H1 (cell line): ENCODE data around the gene CNTN3. TPM values are rescaled to one million over a fixed set of nuclear protein-coding genes. Genes with fewer than 3 reads are reported as not detected.

ENCODE experiments used
- CTCF ChIA-PET: fragments of 300-600 bp; sonication (Branson Sonifier 250); formaldehyde crosslinking; loops from one replicate; lab custom pipeline; 2021; ENCODE audit not compliant: partially characterized antibody; lab: Charles Lee
- POLR2A ChIA-PET: fragments of 300-600 bp; sonication (Branson Sonifier 250); formaldehyde crosslinking; loops from one replicate; lab custom pipeline; 2021; ENCODE audit warnings: inconsistent platforms; ENCODE audit not compliant: partially characterized antibody; lab: Charles Lee
- DNase-seq, 2 experiments: peaks; one replicate each; pipeline versions ENCODE4 v3.0.0 to v3.0.0-alpha.2; 2010 to 2022; ENCODE audit warnings: low spot score in 2 of 2, low read depth in 1 of 2, mixed read lengths in 1 of 2
- FAIRE-seq: peaks from 2 replicates; lab custom pipeline; 2011; peaks lifted over from hg19 to GRCh38; lab: Jason Lieb, UNC
- H2AFZ ChIP-seq: 2 replicates; pipeline ENCODE4 v1.8.1; 2012; ENCODE audit warnings: low read length, inconsistent platforms
- H2AK5ac ChIP-seq: 2 replicates; pipeline ENCODE4 v1.6.1; 2013; ENCODE audit warnings: low read depth, low read length
- H2BK120ac ChIP-seq: replicated peaks from 2 replicates; pipeline ENCODE3; 2013; ENCODE audit warnings: low read depth, low read length, inconsistent platforms
- H2BK12ac ChIP-seq: 2 replicates; pipeline ENCODE4 v1.6.1; 2013; ENCODE audit warnings: low read depth, low read length
- H2BK15ac ChIP-seq: 2 replicates; pipeline ENCODE4 v1.6.1; 2013; ENCODE audit warnings: low read length
- H2BK20ac ChIP-seq: 2 replicates; pipeline ENCODE4 v1.6.1; 2013; ENCODE audit warnings: low read length
- H2BK5ac ChIP-seq: 2 replicates; pipeline ENCODE4 v1.6.1; 2013; ENCODE audit warnings: low read depth, low read length
- H3K14ac ChIP-seq: 2 replicates; pipeline ENCODE4 v1.6.1; 2013; ENCODE audit warnings: inconsistent platforms; ENCODE audit not compliant: insufficient read length
- H3K18ac ChIP-seq: 2 replicates; pipeline ENCODE4 v1.6.1; 2013; ENCODE audit warnings: low read length; ENCODE audit errors: extremely low read depth
- H3K23ac ChIP-seq: 2 replicates; pipeline ENCODE4 v1.6.1; 2013; ENCODE audit warnings: inconsistent platforms; ENCODE audit not compliant: insufficient read length
- H3K23me2 ChIP-seq: 2 replicates; pipeline ENCODE4 v1.6.1; 2013; ENCODE audit warnings: low read depth, low read length
- H3K27ac ChIP-seq: 2 replicates; pipeline ENCODE4 v1.6.1; 2011; ENCODE audit warnings: low read depth, low read length, inconsistent platforms
- H3K27me3 ChIP-seq, 4 experiments: replicated peaks in 1 of 4; 1 replicate in 1 of 4; 2 replicates in 3 of 4; pipeline versions ENCODE4 v1.6.1 to v1.8.1; 2011 to 2013; ENCODE audit warnings: low read length in 3 of 4, mild to moderate bottlenecking in 3 of 4, inconsistent platforms in 2 of 4, mixed read lengths in 2 of 4, moderate library complexity in 1 of 4; ENCODE audit not compliant: control insufficient read depth in 3 of 4, insufficient read depth in 3 of 4; ENCODE audit errors: extremely low read depth in 1 of 4
- H3K36me3 ChIP-seq, 4 experiments: 2 replicates each; pipeline versions ENCODE4 v1.6.1 to v1.8.1; 2011 to 2013; ENCODE audit warnings: mild to moderate bottlenecking in 4 of 4, low read length in 3 of 4, moderate library complexity in 2 of 4, control low read depth in 1 of 4, inconsistent platforms in 1 of 4; ENCODE audit not compliant: insufficient read depth in 4 of 4, control insufficient read depth in 2 of 4
- H3K4ac ChIP-seq: replicated peaks from 2 replicates; pipeline ENCODE3; 2013; ENCODE audit warnings: low read length, low read depth, mixed read lengths, inconsistent platforms; ENCODE audit not compliant: insufficient read length
- H3K4me1 ChIP-seq, 4 experiments: replicated peaks in 1 of 4; 1 replicate in 1 of 4; 2 replicates in 3 of 4; pipeline versions ENCODE4 v1.6.1 to v1.8.1; 2011 to 2013; ENCODE audit warnings: low read length in 3 of 4, inconsistent platforms in 2 of 4, mixed read lengths in 1 of 4; ENCODE audit not compliant: insufficient read depth in 4 of 4, control insufficient read depth in 3 of 4
- H3K4me2 ChIP-seq, 2 experiments: 2 replicates each; pipeline versions ENCODE4 v1.6.1 to v1.8.1; 2011 to 2013; ENCODE audit warnings: low read depth in 2 of 2, low read length in 2 of 2, control low read depth in 1 of 2, inconsistent platforms in 1 of 2, mild to moderate bottlenecking in 1 of 2; ENCODE audit not compliant: insufficient read depth in 1 of 2
- H3K4me3 ChIP-seq, 4 experiments: fragments of 200-600, 300-600 bp in 1 of 4; sonication (generic), shearing (Covaris generic), sonication (Bioruptor Twin) in 1 of 4; 2 replicates each; pipeline versions ENCODE4 v1.5.1 to v1.8.1; 2011 to 2016; ENCODE audit warnings: low read length in 4 of 4, low read depth in 3 of 4, control low read depth in 2 of 4, inconsistent platforms in 2 of 4, mild to moderate bottlenecking in 2 of 4, mixed read lengths in 1 of 4, moderate library complexity in 1 of 4; ENCODE audit not compliant: insufficient read depth in 2 of 4; ENCODE audit errors: extremely low read depth in 1 of 4
- H3K56ac ChIP-seq: replicated peaks from 2 replicates; pipeline ENCODE3; 2013; ENCODE audit warnings: low read depth, mild to moderate bottlenecking, mixed read lengths, low read length, inconsistent platforms; ENCODE audit not compliant: insufficient read length
- H3K79me1 ChIP-seq: 2 replicates; pipeline ENCODE4 v1.6.1; 2013; ENCODE audit warnings: low read depth, low read length, control low read depth
- H3K79me2 ChIP-seq, 2 experiments: 2 replicates each; pipeline versions ENCODE4 v1.6.1 to v1.8.1; 2012 to 2013; ENCODE audit warnings: low read length in 2 of 2, mild to moderate bottlenecking in 2 of 2, inconsistent platforms in 1 of 2; ENCODE audit not compliant: insufficient read depth in 2 of 2, control insufficient read depth in 1 of 2
- H3K9ac ChIP-seq, 4 experiments: replicated peaks in 1 of 4; 1 replicate in 1 of 4; 2 replicates in 3 of 4; pipeline versions ENCODE4 v1.6.1 to v1.8.1; 2011 to 2013; ENCODE audit warnings: low read depth in 3 of 4, low read length in 3 of 4, control low read depth in 2 of 4, mild to moderate bottlenecking in 2 of 4, moderate library complexity in 2 of 4, inconsistent platforms in 1 of 4; ENCODE audit errors: extremely low read depth in 1 of 4
- H3K9me3 ChIP-seq, 2 experiments: 2 replicates each; pipeline versions ENCODE4 v1.6.1 to v1.8.1; 2012 to 2013; ENCODE audit warnings: mild to moderate bottlenecking in 2 of 2, moderate library complexity in 2 of 2, control low read depth in 1 of 2, inconsistent platforms in 1 of 2, low read depth in 1 of 2, low read length in 1 of 2, mixed read lengths in 1 of 2; ENCODE audit not compliant: insufficient read depth in 2 of 2
- H4K20me1 ChIP-seq, 2 experiments: replicated peaks in 1 of 2; 2 replicates each; pipeline versions ENCODE3 to v1.8.1; 2011 to 2013; ENCODE audit warnings: inconsistent platforms in 2 of 2, low read length in 2 of 2, mild to moderate bottlenecking in 1 of 2; ENCODE audit not compliant: insufficient read depth in 2 of 2, control insufficient read depth in 1 of 2
- H4K5ac ChIP-seq: 2 replicates; pipeline ENCODE4 v1.6.1; 2013; ENCODE audit warnings: low read length, low read depth, mixed read lengths, inconsistent platforms; ENCODE audit not compliant: insufficient read length
- H4K8ac ChIP-seq: 2 replicates; pipeline ENCODE4 v1.8.0; 2013; ENCODE audit warnings: mild to moderate bottlenecking, moderate library complexity, low read length, inconsistent platforms; ENCODE audit not compliant: insufficient read depth; ENCODE audit errors: extremely low read depth
- H4K91ac ChIP-seq: replicated peaks from 2 replicates; pipeline ENCODE3; 2013; ENCODE audit warnings: low read length, mixed read lengths, inconsistent platforms; ENCODE audit not compliant: insufficient read length
- CEBPB ChIP-seq: IDR thresholded peaks from 2 replicates; pipeline ENCODE4 v1.6.1; 2012; ENCODE audit warnings: low read depth, low read length
- SIRT6 ChIP-seq: IDR thresholded peaks from one replicate; pipeline ENCODE4 v1.7.1; 2012; ENCODE audit warnings: low read length, inconsistent platforms
- WGBS, 2 experiments: shearing (Covaris generic) in 1 of 2; methylation state at CpG; one replicate each; pipeline versions ENCODE4 v1.1.6 to v1.1.7; 2013 to 2015; ENCODE audit warnings: low lambda C conversion rate in 2 of 2, mixed read lengths in 2 of 2, inconsistent platforms in 1 of 2, low coverage in 1 of 2, missing lambda C conversion rate in 1 of 2; ENCODE audit not compliant: insufficient replicate concordance in 2 of 2, insufficient coverage in 1 of 2, insufficient read length in 1 of 2; ENCODE audit errors: extremely low coverage in 1 of 2, missing lambda C conversion rate in 1 of 2; 5-methylcytosine and 5-hydroxymethylcytosine counted together
- polyA plus RNA-seq, 7 experiments: library from polyadenylated mRNA; depleted of rRNA in 3 of 7; stranded (reverse) in 5 of 7; unstranded in 2 of 7; fragments of >200 nt in 5 of 7; fragments of 200-250 nt in 2 of 7; gene quantifications; 1 replicate in 5 of 7; 2 replicates in 1 of 7; 4 replicates in 1 of 7; pipeline versions ENCODE4 v1.2.1 to v1.2.3, GENCODE V29; 2011 to 2013; ENCODE audit warnings: missing spikeins in 2 of 7, mixed read lengths in 2 of 7
- total RNA-seq: library from RNA; stranded (reverse); fragmentation: NEBNext Ultra II Directional; extraction: Animal tissue kit (Norgen Biotek cat#: 25700); gene quantifications from 2 replicates; pipeline ENCODE4 v1.2.1, GENCODE V29; 2021

The CNTN3 gene
- total and polyA plus RNA-seq, 2 of the 8 experiments (the other 6 are each of a cell fraction or from before 2014, with no cell fraction given) = 0.11 to 0.13 TPM

GRCh38 chr3:74601793-74602192 is 12.7 kb downstream of the CNTN3 start (continued):
- TF ChIP-seq CEBPB = no peak
- TF ChIP-seq, all 59 proteins: peak for 0

- 94% methylated on average over 2 of the region's 2 CpGs; no CpG with 5 or more reads in 1 of the 2 experiments for WGBS, 2 experiments
- Histone ChIP-seq H3K4ac (no peak overlapping the region), H3K18ac (no peak overlapping the region), H3K56ac (no peak overlapping the region), H3K4me1 (no peaks in the 10 kb centered on the region), H2AK5ac (no peak overlapping the region), H3K23ac (no peak overlapping the region), H3K23me2 (no peaks in the 10 kb centered on the region), H4K8ac (no peak overlapping the region), H3K27me3 (no peaks in the 10 kb centered on the region), H3K79me2 (no peaks in the 10 kb centered on the region), H2BK12ac (no peak overlapping the region), H3K4me3 (no peak overlapping the region), H3K9me3 (peaks cover 0 to 5% of the 10 kb centered on the region in 2 experiments; a peak in 1 of 4 replicates), H2BK5ac (no peak overlapping the region), H3K27ac (no peak overlapping the region), H4K5ac (no peak overlapping the region), H3K9ac (no peak overlapping the region), H3K36me3 (no peaks in the 10 kb centered on the region), H3K79me1 (no peaks in the 10 kb centered on the region), H3K4me2 (no peak overlapping the region), H2BK20ac (no peak overlapping the region), H2BK15ac (no peak overlapping the region), H3K14ac (no peak overlapping the region), H2BK120ac (no peak overlapping the region), H4K91ac (no peak overlapping the region), H2AFZ (no peak overlapping the region), H4K20me1 (no peaks in the 10 kb centered on the region)
- ChIA-PET POLR2A (no interaction called here), CTCF (no interaction called here)
- DNase-seq (no peak), FAIRE-seq (no peak)
- no peak for TF ChIP-seq SIRT6
These were observed 14.9 kb downstream of the CNTN3 start for GRCh38 chr3:74599564-74599963.
